Nephron progenitor cell (in vitro differentiated cells): Measurements from ENCODE around the gene OCRL.
"Not testable (repeated sequence)": the region's sequence is repeated elsewhere in the genome, so short reads cannot be mapped to it uniquely, and the experiment has no call there.

ENCODE experiments used
- DNase-seq: peaks from one replicate; pipeline ENCODE4 v3.0.0; 2021
- H3K27ac Mint-ChIP-seq: 2 replicates; pipeline ENCODE4 v1.8.0; 2021; ENCODE audit warnings: mild to moderate bottlenecking, moderate library complexity, mixed read lengths
- H3K27me3 Mint-ChIP-seq: 2 replicates; pipeline ENCODE4 v1.8.0; 2021; ENCODE audit warnings: mild to moderate bottlenecking, low read depth, mixed read lengths; ENCODE audit not compliant: poor library complexity
- H3K36me3 Mint-ChIP-seq: 2 replicates; pipeline ENCODE4 v1.8.0; 2021; ENCODE audit warnings: low read depth, mixed read lengths
- H3K4me1 Mint-ChIP-seq: 2 replicates; pipeline ENCODE4 v1.8.0; 2021; ENCODE audit warnings: mixed read lengths
- H3K4me3 Mint-ChIP-seq: 2 replicates; pipeline ENCODE4 v1.8.0; 2021; ENCODE audit warnings: mild to moderate bottlenecking, moderate library complexity, mixed read lengths
- H3K9me3 Mint-ChIP-seq: 2 replicates; pipeline ENCODE4 v1.8.0; 2021; ENCODE audit warnings: mild to moderate bottlenecking, moderate library complexity, mixed read lengths
- CTCF ChIP-seq: fragments of 200-600 bp; sonication (generic); IDR thresholded peaks from 2 replicates; pipeline ENCODE4 v1.5.0; 2021; ENCODE audit warnings: antibody characterized with exemption

Gene OCRL

DNA sequence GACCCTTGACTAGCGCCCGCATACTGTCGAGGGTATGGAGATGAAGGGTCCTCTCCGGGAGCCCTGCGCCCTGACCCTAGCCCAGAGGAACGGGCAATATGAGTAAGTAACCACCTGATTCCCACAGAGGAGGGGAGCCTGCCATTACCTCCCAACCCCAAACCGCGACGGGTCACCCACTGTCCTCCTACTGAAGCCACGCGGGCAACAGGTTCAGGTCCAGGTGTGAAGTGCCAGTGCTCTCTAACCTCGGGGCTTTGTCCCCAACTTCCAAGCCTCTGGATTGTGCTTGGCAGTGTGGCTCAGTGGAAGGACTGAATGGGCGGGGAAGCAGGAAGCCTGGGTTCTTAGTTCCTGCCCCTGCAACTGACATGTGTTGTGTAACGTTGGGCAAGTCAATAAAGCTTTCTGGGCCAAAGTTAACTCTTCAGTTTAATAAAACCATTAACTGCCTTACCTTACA lies 694 bp downstream of the OCRL start:
- no peak overlapping the region for H3K27ac Mint-ChIP-seq
- TF ChIP-seq CTCF = no peak
- peaks cover 34% of the 10 kb centered on the region for H3K4me1 Mint-ChIP-seq
- DNase-seq = no peak
- H3K27me3 Mint-ChIP-seq = no peaks in the 10 kb centered on the region
- H3K36me3 Mint-ChIP-seq = peaks cover 18% of the 10 kb centered on the region
- no peaks in the 10 kb centered on the region for H3K9me3 Mint-ChIP-seq
- H3K4me3 Mint-ChIP-seq = peak overlapping the region; percentile 73

DNA sequence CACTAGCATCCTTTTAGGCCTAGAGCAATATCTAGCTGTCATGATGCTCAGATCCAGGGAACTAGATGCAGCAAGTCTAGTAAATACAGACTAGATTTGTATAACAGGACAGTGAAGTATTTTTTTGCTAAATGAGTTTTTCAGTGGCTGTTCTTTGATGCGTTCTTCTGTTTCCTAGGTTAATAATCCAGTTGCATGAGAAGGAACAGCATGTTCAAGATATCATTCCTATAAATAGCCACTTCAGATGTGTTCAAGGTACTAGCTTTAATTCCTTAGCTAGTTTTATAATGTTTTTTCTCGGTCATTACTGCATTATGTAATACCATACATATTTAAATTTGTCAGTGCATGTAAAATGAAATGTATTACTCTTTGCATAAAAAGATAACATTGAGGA lies 4.7 kb downstream of the OCRL start:
- Mint-ChIP-seq H3K27me3 (peaks cover 3% of the 10 kb centered on the region), H3K4me3 (no peak overlapping the region), H3K9me3 (no peaks in the 10 kb centered on the region), H3K4me1 (peaks cover 29% of the 10 kb centered on the region), H3K27ac (no peak overlapping the region), H3K36me3 (peaks cover 50% of the 10 kb centered on the region)
- DNase-seq = no peak
- TF ChIP-seq CTCF = no peak

- Mint-ChIP-seq H3K27ac (no peak overlapping the region), H3K27me3 (peaks cover 3% of the 10 kb centered on the region), H3K4me3 (no peak overlapping the region), H3K36me3 (peaks cover 53% of the 10 kb centered on the region), H3K9me3 (no peaks in the 10 kb centered on the region), H3K4me1 (peaks cover 27% of the 10 kb centered on the region)
- no peak for DNase-seq
- no peak for TF ChIP-seq CTCF
These were observed 5.3 kb downstream of the OCRL start for GRCh38 chrX:129545408-129545807.

DNA sequence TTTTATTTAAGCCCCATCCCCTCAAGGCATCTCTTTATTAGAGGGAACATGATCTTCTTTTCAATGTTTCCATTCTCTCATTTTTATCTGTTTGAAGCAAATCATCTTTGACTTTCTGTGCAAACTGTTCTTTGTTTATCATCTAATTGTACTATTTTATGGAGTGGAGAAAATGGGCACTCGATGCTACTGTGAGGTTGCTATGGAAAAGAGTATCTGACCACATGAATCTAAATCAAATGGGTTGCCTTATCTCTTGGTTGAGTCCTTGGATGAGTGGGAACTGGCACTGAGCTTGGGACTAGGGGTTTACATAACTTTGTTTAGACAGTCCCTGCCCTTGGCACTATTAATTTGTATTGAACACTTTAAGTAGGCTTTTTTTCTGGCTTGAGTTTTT lies 9.1 kb downstream of the OCRL start:
- Mint-ChIP-seq H3K4me3 (no peak overlapping the region), H3K9me3 (no peaks in the 10 kb centered on the region), H3K4me1 (no peaks in the 10 kb centered on the region), H3K36me3 (peaks cover 53% of the 10 kb centered on the region), H3K27ac (peak overlapping the region; percentile 39), H3K27me3 (peaks cover 3% of the 10 kb centered on the region)
- DNase-seq = no peak
- TF ChIP-seq CTCF = no peak

DNA sequence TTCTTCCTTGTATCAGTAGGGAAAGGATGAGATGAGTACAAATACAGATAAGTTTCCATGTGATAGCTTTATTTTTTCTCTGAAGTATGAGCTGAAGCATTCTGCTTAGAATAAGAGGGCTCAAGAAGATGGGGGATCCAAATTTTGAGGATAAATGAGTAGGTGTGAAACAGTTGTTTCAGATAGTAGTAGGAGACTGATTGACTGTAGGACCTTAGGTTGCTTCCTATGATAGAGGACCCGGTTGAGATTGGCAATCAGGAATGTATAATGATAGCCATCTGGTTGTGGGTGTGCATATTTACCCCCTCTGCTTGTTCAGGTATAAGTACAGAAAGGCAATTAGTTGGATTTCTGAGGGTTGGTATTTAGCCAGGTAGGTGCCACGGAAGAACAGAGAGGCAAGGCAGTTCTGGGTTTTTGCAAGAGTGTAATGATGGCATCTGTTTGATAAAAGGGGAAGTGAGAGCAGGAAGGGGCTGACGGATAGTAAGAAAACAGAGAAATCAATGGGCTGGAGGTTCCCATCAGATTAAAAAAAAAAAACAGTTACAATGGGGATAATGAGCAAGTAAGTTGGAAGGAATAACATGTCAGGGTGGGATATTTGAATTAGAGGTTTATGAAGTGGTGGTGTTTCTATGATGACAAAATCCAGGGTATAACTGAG lies 13.7 kb downstream of the OCRL start:
- H3K36me3 Mint-ChIP-seq = peaks cover 43% of the 10 kb centered on the region
- no peak for DNase-seq
- H3K4me3 Mint-ChIP-seq = no peak overlapping the region
- no peak overlapping the region for H3K27ac Mint-ChIP-seq
- H3K4me1 Mint-ChIP-seq = no peaks in the 10 kb centered on the region
- no peaks in the 10 kb centered on the region for H3K27me3 Mint-ChIP-seq
- TF ChIP-seq CTCF = no peak
- H3K9me3 Mint-ChIP-seq = no peaks in the 10 kb centered on the region

DNA sequence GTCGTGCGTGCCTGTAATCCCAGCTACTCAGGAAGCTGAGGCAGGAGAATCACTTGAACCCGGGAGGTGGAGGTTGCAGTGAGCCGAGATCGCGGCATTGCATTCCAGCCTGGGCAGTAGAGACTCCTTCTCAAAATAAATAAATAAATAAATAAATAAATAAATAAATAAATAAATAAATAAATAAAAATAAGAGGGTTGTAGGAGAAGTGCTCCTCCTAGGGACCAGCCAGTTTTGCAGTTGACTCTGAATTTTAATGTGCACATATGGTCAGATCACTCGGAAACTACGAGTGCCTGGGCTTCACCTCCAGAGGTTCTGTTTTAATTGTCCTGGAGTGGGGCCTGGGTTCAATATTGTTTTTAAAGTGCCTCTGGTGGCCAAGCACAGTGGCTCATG lies 14.8 kb downstream of the OCRL start:
- H3K4me3 Mint-ChIP-seq, H3K27me3 Mint-ChIP-seq, H3K4me1 Mint-ChIP-seq, H3K9me3 Mint-ChIP-seq, DNase-seq, H3K27ac Mint-ChIP-seq: not testable (repeated sequence)
- H3K36me3 Mint-ChIP-seq = peaks cover 43% of the 10 kb centered on the region
